Amniotic epithelial cell (primary cell): ENCODE measurements around the gene TRIM28.
"Not testable (repeated sequence)": the region's sequence is repeated elsewhere in the genome, so short reads cannot be mapped to it uniquely, and the experiment has no call there.

ENCODE experiments used
- DNase-seq: peaks from one replicate; pipeline ENCODE4 v3.0.0-alpha.2; 2010; ENCODE audit warnings: low read depth

The TRIM28 gene

DNA sequence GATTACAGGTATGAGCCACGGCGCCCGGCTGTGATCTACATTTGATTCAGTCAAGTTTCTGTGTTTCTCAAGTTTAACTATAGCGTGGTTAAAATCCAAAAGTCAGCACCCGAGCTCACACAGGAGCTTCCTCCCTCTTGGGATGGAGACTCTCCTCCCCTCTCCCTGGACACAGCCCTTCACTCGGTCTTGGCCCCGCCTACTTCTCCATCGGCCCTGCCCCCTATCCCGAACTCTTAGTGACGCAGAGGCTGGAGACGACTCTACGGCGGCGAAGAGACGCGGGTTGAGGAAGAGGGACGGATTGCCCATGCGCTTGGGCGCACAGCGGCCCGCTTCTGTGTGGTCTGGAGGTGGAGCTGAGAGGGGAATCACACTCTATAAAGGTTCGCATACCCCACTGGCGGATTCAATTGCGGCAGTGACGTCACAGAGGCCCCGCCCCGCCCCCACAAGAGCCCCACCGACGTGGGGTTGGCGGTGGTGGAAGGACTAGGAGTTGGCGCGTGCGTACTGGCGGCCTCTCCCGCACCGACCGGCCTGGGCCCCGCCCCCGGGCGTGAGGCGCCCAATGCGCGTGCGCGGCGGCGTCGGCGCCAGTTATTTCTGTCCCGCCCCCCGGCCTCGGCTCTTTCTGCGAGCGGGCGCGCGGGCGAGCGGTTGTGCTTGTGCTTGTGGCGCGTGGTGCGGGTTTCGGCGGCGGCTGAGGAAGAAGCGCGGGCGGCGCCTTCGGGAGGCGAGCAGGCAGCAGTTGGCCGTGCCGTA is at the start of gene TRIM28:
TSS of gene TRIM28 (plus strand) at position 239 of the 765 bp plus-strand sequence. CDS start 694 bp downstream, outside the sequence.
- peak; percentile 99 for DNase-seq

DNA sequence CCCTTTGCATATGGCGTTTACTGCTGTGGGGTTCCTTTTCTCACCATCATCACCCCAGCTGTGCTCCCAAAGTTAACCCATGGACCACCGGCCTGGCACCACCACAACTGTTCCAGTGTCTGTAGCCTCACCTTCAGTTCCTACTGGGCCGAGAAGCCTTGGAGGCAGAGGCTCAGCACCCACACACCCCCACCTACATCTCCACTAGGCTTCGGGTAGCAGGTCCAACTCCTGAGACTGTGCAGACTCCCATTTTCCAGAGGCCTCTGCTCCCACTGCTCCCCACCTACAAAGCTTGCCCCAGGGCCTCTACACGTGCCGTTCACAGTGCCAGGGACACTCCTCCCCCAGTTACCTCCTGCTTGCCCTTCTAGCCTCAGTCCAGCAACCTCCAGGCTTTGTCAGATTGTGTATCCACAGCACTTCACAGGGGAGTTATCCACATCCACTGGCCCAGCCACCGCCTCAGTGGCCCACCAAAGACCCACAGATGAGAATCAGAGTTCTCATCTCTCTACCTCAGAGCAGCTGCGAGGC is 46.2 kb upstream of the TRIM28 start:
- no peak for DNase-seq

DNA sequence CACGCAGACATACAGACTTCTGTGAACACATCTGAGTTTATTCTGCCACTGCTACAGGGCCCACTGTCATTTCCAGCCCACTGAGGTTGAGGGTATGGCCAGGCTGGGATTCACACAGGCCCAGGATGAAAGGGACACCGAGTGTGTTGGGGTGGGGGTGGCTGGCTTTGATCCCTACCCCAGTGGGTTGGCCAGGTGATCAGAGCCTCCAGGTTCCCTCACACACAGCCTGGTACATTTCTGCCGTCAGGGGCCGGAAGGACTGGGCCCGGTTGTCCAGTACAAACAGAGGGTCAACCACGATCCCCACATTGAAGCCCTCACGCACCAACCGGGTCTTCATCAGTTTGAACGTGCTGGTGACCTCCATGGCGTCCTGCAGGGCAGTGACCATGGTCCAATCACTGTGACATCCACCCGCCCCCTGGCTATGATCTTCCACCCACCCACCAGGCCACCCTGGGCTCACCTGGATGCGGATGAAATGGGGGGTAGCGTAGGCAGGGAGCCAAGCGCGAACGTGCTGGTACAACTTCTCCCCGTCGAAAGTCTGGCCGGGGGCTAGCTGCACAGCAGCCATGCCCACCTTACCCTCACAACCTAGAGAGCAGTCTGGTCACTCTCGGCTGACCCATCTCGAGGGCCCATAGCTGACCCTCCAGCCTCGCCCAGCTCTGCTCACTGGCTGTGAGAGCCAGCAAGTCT is 45.4 kb upstream of the TRIM28 start:
- no peak for DNase-seq

DNA sequence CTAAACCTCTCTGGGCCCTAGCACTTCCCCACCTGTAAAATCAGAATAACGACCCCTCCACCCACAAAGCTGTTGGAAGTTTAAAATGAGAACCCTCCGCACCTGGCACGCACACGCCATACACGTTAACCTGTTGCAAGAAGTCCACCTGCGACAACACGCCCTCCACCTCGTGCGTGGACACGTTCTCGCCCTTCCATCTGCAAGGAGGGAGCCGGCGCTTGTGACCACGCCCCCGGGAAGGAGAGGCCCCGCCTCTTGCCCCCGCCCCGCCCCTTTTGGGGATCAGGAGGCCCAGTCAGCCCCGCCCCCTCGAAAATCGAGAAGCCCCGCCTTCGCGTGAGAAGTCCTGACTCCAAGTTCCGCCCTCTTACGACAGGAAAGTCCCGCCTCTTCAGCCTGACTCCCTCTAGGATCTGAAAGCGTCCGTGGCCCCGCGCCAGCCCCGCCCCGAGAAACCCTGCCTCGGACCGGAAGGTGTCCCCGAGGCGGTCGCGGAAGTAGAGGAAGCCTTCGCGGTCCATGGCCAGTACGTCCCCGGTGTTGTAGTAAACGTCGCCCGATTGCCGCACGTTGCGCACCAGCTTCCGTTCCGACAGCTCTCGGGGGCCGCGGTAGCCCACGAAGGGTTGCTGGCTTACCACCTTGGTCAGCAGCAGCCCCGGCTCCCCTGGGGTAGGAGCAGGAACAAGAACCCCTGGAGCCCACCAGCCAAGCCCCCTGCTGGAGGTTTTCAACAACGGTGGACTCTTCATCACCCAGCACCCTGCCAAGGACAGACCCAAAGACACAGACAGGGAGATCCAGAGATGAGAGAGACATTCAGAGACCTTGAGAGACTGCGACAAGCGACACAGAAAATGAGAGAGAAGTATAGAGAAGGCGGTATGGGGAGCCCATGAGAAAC is 44.6 kb upstream of the TRIM28 start:
- DNase-seq: peak; percentile 97

DNA sequence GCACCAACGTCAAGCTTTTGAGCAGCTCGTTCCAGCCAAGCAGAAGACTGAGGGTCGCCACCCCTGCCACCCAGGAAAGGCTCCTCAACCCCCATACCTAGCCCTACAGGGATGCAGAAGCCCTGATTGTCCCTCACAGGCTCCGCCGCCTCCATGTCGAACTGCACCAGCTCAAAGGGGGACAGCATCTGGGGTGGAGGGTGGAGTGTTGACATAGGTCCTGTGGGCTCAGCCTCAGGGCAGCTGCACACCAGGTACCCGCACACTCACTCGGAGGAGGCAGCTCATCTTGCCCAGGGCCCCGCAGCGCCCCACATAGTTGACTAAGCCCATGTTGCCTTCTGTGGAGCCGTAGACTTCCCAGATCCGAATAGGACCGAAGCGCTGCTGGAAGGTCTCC is 43.6 kb upstream of the TRIM28 start:
- DNase-seq: no peak

DNA sequence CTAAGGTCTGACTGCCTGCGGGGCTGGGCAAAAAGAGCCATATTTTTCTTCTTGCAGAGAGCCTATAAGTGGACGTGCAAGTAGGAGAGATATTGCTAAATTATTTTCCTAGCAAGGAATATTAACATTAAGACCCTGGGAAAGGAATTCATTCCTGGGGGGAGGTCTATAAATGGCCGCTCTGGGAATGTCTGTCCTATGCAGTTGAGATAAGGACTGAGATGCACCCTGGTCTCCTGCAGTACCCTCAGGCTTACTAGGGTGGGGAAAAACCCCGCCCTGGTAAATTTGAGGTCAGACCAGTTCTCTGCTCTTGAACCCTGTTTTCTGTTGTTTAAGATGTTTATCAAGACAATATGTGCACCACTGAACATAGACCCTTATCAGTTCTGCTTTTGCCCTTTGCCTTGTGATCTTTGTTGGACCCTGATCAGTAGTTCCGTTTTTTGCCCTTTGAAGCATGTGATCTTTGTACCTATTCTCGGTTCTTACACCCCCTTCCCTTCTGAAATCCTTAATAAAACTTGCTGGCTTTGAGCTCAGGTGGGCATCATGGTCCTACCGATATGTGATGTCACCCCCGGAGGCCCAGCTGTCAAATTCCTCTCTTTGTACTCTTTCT is 36.2 kb upstream of the TRIM28 start:
- DNase-seq: not testable (repeated sequence)

DNA sequence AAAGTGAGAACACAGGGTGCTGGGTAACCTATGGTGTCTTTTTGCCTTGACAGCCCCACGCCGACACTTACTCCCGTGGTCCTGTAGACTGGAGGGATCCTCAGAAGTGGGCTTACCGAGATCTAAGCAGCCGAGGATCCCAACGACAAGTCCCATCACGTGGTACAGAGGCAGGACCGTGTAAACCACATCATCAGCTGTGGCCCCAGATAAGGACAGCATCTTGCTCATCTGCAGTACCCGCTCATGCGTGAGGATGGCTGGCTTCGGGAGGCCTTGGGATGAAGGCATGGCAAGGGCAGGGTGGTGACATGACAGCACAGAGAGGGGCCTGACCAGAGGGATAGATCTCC is 34.2 kb upstream of the TRIM28 start:
- no peak for DNase-seq

DNA sequence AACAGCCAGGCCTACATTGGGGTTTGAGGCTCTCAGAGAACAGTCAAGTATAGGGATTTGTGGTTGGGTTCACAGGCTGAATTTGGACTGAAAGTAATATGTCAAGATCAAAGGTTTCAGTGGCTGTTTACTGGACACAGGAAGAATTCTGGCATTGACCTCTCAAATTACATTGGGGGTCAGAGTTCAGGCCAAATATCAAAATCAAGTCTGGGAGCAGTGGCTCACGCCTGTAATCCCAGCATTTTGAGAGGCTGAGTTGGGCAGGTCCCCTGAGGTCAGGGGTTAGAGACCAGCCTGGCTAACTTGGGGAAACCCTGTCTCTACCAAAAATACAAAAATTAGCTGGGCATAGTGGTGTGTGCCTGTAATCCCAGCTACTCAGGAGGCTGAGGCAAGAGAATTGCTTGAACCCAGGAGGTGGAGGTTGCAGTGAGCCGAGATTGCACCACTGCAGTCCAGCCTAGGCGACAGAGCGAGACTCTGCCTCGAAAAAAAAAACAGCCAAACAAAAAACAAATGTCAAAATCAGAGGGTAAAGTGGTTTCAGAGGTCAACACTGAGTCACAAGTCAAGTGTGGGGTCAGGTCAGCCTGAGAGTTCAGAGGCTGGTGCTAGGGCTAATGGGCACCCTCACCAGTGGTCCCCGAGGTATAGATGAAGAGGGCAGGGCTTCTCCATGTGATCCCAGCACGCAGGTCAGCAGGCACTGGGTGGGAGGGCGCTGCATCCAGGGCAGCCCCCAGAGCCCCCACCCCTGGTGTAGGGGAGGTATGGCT is 33.6 kb upstream of the TRIM28 start:
- no peak for DNase-seq

DNA sequence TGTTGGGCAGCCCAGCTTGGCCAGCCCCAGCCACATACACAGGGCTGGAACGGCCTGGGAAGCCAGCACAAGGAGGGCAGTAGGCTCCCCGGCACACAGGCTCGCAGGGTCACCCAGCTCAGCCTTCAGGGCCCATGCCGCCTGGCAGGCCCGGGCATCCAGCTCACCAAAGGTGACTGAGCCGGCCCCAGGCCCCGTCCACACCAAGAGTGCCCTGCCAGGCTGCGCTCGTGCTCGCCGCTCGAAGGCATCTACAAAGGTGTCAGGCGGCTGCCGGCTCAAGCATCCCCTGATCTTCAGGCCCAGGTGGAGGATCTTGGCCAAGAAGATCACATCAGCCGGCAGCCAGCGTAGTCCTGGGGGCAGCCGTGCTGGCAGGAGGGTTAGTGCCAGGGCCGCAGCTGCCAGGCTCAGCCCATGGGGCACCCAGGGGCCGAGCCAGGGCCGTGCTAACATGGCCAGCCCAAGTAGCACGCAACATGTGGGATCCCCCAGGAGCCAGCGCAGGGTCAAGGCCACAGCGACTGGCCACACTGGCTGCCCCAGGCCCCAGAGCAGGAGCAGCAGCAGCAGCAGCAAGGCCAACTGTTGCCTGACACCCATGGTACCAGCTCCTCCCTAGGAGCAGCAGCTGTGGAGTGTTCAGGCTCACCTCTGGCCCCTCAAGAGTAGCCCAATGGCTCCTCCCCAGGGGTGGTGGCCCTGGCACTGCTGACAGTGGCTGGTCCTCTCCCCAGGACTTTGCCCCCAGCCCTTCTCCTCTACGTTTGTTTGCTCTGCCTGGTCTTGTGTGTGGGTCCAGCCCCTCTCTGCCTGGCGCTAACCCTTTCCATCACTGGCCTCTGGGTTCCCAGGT is 32.3 kb upstream of the TRIM28 start, which contains the start of gene SLC27A5:
TSS of gene SLC27A5 (minus strand) at position 640 of the 856 bp plus-strand sequence. CDS start at position 603, 37 bp downstream.
- DNase-seq: no peak

DNA sequence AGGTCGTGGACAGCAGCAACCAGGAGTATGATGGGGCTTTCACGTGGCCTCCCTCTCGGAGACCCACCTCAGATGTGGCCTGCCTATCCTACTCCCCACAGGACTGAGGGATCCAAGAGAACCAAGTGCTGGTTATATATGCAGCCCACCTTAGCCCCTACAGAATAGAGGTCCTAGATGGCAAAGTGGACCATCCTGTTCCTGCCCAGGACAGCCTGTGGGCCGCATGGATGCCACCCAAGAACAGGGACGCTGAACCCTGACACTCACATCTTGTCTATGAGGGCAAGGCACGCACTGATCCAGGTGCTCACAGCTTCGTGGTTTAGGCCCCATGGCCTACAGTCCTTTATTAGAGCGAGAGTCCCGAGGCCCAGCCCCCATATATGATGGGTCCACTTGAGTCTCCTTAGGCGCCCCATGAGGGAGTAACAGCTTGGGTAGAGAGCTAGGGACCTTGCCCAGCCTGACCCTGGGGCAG is 30.6 kb upstream of the TRIM28 start:
- no peak for DNase-seq

DNA sequence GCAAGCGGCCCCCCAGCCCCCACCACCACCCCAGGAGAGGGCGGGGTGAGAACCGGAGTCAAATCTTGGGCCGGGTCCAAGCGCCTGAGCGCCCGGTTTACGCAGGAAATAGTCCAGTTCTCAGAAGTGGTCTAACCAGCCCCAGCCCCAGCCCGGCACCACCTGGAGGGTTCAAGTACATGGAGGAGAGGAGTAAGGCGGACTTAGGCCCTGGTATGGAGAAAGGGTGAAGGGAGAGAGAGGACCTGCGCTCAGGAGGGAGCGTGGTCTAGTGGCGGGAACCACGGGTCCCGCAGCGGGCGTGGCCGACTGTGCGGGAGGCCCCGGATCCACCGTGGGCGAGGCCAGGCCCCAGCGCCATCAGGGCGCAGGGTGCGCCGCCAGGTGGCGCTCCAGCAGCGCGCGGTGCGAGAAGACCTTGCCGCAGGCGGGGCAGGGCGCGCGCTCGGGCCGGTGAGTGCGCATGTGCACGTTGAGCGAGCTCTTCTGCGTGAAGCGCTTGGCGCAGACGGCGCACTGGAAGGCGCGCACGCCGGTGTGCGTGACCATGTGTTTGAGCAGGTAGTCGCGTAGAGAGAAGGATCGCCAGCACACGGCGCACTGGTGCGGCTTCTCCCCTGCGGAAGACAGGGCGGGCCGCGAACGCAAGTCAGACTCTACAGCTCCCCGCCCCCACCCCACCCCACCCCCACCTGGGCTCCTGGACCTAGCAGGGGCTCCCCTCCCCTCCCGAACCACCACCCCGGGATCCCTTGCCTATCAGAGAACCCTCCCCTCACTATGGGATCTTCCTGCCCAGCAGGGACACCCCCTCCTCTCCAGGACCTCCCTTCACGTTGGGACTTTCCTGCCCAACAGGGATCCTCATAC is 29.9 kb upstream of the TRIM28 start:
- peak; percentile 83 for DNase-seq

DNA sequence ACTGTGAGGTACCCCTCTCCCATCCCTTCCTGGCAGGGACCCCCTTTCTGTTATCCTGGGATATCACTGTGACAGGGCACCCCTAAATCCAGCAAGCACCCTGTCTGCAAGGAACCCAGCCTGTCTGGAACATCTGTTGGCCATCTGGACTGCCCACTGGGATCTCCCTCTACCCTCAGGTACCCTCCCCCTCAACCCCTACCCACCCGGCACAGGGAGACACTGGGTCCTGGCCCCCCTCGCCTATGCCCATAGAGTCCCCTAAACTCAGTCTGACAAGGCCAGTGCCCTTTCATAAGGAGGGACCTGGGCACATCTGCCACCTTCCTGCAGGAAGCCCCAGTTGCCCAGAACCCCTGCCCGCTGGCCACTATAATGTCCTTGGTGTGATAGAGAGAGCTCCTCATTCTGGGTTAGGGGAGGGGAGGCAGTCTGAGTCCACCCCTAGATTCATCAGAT is 29.3 kb upstream of the TRIM28 start:
- no peak for DNase-seq

DNA sequence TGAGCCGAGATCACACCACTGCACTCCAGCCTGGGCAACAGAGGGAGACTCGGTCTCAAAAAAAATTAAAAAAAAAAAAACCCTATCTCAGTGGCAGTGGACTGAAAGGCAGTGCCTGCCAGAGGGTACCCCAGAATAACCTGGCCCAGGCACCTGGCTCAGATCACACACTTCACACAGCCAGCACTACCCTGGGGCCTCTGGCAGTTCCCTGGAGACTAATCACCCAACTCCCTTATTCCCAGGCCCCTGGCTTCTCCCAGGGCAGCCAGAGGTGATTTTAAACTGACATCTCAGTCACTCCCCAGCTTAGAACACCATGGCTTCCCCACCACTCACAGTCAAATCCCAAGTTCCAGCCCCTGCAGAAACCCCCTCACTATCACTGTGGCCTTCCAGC is 28.6 kb upstream of the TRIM28 start:
- no peak for DNase-seq

DNA sequence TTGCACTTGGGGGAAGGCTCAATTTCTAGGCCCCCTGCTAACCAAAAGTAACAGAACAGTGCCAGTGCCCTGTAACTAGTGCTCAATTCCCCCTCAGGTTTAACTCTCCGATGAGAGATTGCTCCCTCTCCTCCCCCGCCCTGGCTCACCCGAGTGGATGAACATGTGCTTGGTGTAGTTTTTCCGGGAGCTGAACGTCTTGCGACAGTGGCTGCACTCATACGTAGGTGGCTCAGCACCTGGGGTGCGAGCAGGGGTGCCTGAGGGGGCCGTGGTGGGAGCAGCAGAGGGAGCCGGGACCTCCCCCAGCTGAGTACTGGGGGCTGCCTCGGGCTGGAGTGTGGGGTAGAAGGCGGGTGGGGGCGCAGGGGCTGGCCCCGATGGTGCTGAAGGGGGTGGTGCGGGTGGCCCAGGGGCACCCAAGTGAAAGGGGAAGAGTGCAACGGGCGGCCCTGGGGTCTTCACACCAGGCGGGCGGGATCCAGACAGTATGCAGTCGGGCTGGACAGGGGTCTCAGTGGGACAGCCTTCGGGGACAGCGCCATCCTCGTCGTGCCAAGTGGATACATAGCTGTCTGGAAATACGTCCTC is 27.5 kb upstream of the TRIM28 start:
- DNase-seq: no peak

DNA sequence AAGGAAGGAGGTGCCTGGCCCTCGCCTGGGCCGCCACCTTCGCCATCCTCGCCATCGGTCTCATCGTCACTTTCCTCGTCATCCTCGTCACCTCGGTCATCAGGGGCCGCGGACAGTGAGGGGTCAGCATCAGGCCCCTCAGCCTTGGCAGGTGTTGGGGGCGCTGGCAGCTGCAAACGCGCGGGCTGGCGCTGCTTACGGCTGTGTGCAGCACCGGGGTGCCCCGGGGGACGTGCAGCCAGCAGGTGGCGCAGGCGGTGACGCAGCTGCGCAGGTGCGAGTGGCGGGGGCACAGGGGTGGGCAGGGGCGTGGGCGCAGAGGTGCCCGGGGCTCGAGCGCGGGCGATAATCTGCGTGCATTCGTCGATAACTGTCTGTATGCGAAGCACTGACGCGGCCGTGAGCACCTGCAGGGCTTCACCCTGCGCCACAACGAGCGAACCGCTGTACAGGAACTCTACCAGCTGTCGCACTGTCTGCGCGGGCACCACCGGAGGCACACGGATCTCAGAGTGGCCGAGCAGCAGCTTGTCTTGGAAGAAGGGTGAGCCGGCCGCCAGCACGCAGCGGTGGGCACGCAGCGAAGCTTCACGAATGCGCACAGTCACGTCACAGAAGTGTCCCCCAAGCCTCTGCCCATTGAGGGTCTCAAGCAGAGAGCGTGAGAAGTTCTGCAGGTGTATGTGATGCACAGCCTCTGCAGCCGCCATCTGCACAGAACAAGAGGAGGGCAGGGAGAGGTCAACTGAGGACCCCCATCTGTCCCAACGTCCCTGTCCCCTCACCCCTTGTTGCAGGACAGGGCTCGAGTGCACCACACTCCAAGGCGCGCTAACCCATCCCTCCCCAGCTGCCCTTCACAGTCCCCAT is 26.7 kb upstream of the TRIM28 start:
- no peak for DNase-seq

DNA sequence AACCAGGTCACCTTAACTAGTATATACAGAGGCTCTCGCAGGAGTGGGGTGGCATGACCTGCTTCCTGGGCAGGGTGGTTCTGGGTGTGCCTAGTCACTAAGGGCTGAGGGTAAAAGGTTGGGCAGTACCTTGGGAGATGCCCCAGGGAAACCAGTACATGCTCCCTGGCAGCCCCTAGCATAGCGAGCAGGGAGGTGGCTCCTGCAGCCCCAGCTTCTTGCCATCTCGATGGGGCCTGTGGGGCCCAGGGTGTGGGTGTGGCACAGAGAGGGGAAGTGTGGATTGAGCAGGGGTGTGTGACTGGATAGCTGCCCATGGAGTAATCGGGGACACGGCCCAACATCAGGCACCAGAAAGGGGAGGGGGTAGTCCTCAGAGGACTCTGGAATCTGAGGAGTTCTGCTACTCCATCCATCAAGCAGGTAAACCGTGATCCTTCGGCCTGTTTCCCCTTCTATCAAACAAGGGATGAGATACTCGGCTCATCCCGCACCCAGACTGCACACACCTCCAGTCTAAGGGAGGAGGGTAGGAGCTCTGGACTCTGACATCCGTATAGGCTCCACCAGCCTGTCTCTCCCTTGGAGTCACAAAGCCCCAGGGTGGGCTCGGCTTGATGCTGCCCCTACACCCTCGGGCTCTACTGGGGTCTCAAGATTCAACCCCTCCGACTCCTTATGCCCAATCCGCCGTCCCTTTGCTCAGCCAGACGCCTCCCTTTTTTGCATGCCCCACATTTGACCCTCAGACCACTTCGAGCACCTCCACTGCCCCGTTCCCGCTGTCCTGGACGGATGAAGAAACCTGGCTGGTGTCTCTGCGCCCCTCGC is 25.4 kb upstream of the TRIM28 start:
- DNase-seq: no peak

DNA sequence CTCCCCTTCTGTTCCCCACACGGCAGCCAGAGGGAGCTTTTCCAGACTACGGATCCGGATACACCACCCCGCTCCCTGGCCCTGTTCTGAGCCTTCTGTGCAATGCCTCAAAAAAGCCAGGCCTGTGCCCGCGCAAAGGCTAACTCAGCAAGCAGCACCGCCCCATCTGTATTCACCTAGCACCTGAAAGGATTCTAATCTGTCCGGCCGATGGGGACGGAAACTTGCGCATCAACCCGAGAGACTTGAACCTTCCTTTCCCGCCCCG is 24.8 kb upstream of the TRIM28 start:
- peak; percentile 67 for DNase-seq
